WTC11 (cell line): ENCODE data around the gene ALS2. TPM values are rescaled to one million over a fixed set of nuclear protein-coding genes. Genes with fewer than 3 reads are reported as not detected.
A peak's percentile ranks its signal among the peaks of the same experiment; 100 is the strongest.
"Not testable (repeated sequence)": the region's sequence is repeated elsewhere in the genome, so short reads cannot be mapped to it uniquely, and the experiment has no call there.

ENCODE experiments used
- ATAC-seq: fragments of 200-7000 bp; cut with Tn5 transposase; 2 replicates; pipeline ENCODE4 v1.10.0; 2021; ENCODE audit warnings: mild to moderate bottlenecking, moderate library complexity
- CTCF ChIA-PET: fragments of 300-600 bp; sonication (Branson Sonifier 250); formaldehyde crosslinking; loops from one replicate; lab custom pipeline; 2021; ENCODE audit warnings: antibody characterized with exemption; lab: Charles Lee
- POLR2A ChIA-PET: fragments of 350-600 bp; sonication (Branson Sonifier 250); formaldehyde crosslinking; loops from one replicate; lab custom pipeline; 2021; ENCODE audit warnings: antibody characterized with exemption; lab: Charles Lee
- DNase-seq: peaks from one replicate; pipeline ENCODE4 v3.0.0; 2021; ENCODE audit warnings: low spot score
- H3K27ac Mint-ChIP-seq: 2 replicates; pipeline ENCODE4 v1.8.0; 2021; ENCODE audit warnings: mixed read lengths
- H3K27me3 Mint-ChIP-seq: 2 replicates; pipeline ENCODE4 v1.8.0; 2021; ENCODE audit warnings: low read depth, mild to moderate bottlenecking, moderate library complexity, mixed read lengths
- H3K36me3 Mint-ChIP-seq: 2 replicates; pipeline ENCODE4 v1.8.0; 2021; ENCODE audit warnings: mixed read lengths
- H3K4me1 Mint-ChIP-seq: 2 replicates; pipeline ENCODE4 v1.8.0; 2022; ENCODE audit warnings: mixed read lengths
- H3K4me3 Mint-ChIP-seq: 2 replicates; pipeline ENCODE4 v1.8.0; 2021; ENCODE audit warnings: mild to moderate bottlenecking, moderate library complexity, mixed read lengths
- H3K9me3 Mint-ChIP-seq: 2 replicates; pipeline ENCODE4 v1.8.0; 2021; ENCODE audit warnings: mixed read lengths
- CBFB ChIP-seq: sonication (generic); formaldehyde crosslinking; IDR thresholded peaks from 2 replicates; pipeline ENCODE4 v1.8.1; 2022; ENCODE audit warnings: mild to moderate bottlenecking, low read depth, missing genetic modification reagents
- CDX4 ChIP-seq: fragments of 250-450 bp; sonication (Bioruptor Pico); IDR thresholded peaks from 2 replicates; pipeline ENCODE4 v1.9.0; 2021; ENCODE audit warnings: moderate library complexity, mild to moderate bottlenecking, inconsistent platforms, borderline replicate concordance
- CREM ChIP-seq: sonication (generic); formaldehyde crosslinking; IDR thresholded peaks from 2 replicates; pipeline ENCODE4 v1.8.1; 2022; ENCODE audit warnings: mild to moderate bottlenecking, missing genetic modification reagents, moderate library complexity
- CTCF ChIP-seq: fragments of 200-600 bp; IDR thresholded peaks from 2 replicates; pipeline ENCODE4 v1.8.0; 2022; ENCODE audit warnings: antibody characterized with exemption
- E2F1 ChIP-seq: sonication (generic); formaldehyde crosslinking; IDR thresholded peaks from 2 replicates; pipeline ENCODE4 v1.8.0; 2022; ENCODE audit warnings: mild to moderate bottlenecking, missing genetic modification reagents
- FOXJ3 ChIP-seq: sonication (generic); formaldehyde crosslinking; IDR thresholded peaks from 2 replicates; pipeline ENCODE4 v1.9.0; 2021; ENCODE audit warnings: missing genetic modification reagents, mild to moderate bottlenecking, borderline replicate concordance
- FOXP4 ChIP-seq: sonication (generic); formaldehyde crosslinking; IDR thresholded peaks from 2 replicates; pipeline ENCODE4 v1.8.0; 2022; ENCODE audit warnings: mild to moderate bottlenecking, missing genetic modification reagents
- GABPB1 ChIP-seq: sonication (generic); formaldehyde crosslinking; IDR thresholded peaks from 2 replicates; pipeline ENCODE4 v1.8.1; 2023; ENCODE audit warnings: mild to moderate bottlenecking, missing genetic modification reagents
- HMGA2 ChIP-seq: fragments of 250-450 bp; sonication (Bioruptor Pico); IDR thresholded peaks from 2 replicates; pipeline ENCODE4 v1.4.0; 2021; ENCODE audit warnings: mild to moderate bottlenecking, moderate library complexity
- MLX ChIP-seq: sonication (generic); formaldehyde crosslinking; IDR thresholded peaks from 2 replicates; pipeline ENCODE4 v1.8.1; 2023; ENCODE audit warnings: mild to moderate bottlenecking, missing genetic modification reagents, moderate library complexity
- NFYB ChIP-seq: sonication (generic); formaldehyde crosslinking; conservative IDR thresholded peaks from 2 replicates; pipeline ENCODE4 v1.8.0; 2022; ENCODE audit warnings: low read depth, missing genetic modification reagents
- PRDM15 ChIP-seq: sonication (generic); formaldehyde crosslinking; IDR thresholded peaks from 2 replicates; pipeline ENCODE4 v1.8.0; 2022; ENCODE audit warnings: missing genetic modification reagents
- RELA ChIP-seq: sonication (generic); formaldehyde crosslinking; IDR thresholded peaks from 2 replicates; pipeline ENCODE4 v1.8.1; 2022; ENCODE audit warnings: missing genetic modification reagents, mild to moderate bottlenecking, borderline replicate concordance
- SMAD3 ChIP-seq: sonication (generic); formaldehyde crosslinking; IDR thresholded peaks from 2 replicates; pipeline ENCODE4 v1.8.0; 2022; ENCODE audit warnings: missing genetic modification reagents, mild to moderate bottlenecking, borderline replicate concordance
- SP1 ChIP-seq: sonication (generic); formaldehyde crosslinking; conservative IDR thresholded peaks from 2 replicates; pipeline ENCODE4 v1.8.1; 2022; ENCODE audit warnings: missing genetic modification reagents
- ZNF232 ChIP-seq: sonication (generic); formaldehyde crosslinking; IDR thresholded peaks from 2 replicates; pipeline ENCODE4 v1.8.0; 2022; ENCODE audit warnings: mild to moderate bottlenecking, missing genetic modification reagents
- ZNF425 ChIP-seq: fragments of 250-450 bp; sonication (Bioruptor Pico); conservative IDR thresholded peaks from 2 replicates; pipeline ENCODE4 v1.9.0; 2021; ENCODE audit warnings: mild to moderate bottlenecking
- ZNF512 ChIP-seq: sonication (generic); formaldehyde crosslinking; IDR thresholded peaks from 2 replicates; pipeline ENCODE4 v1.8.1; 2022; ENCODE audit warnings: missing genetic modification reagents, borderline replicate concordance
- total RNA-seq: library from RNA; stranded (reverse); gene quantifications from 3 replicates; pipeline ENCODE4 v1.2.3, GENCODE V29; 2021

The ALS2 gene
- total RNA-seq, 1 experiment from 2014 or later, result 30.5 TPM

GRCh38 chr2:201765799-201766198 is 14.9 kb downstream of the ALS2 start:
- Mint-ChIP-seq H3K4me3 (no peak overlapping the region), H3K4me1 (no peaks in the 10 kb centered on the region), H3K9me3 (peaks cover 3% of the 10 kb centered on the region), H3K27ac (no peak overlapping the region), H3K36me3 (peaks cover 20% of the 10 kb centered on the region), H3K27me3 (no peaks in the 10 kb centered on the region)
- ChIA-PET CTCF (no interaction called here), POLR2A (interaction anchor here (1.1 kb wide), 1 partner anchor 15 kb away, joined by 3 read pairs; the partner anchor contains the start of gene ALS2)
- ATAC-seq, result no peak
- TF ChIP-seq CREM (CRISPR knock-in tag), result no peak
- no peak for TF ChIP-seq MLX (CRISPR knock-in tag)
- TF ChIP-seq CDX4 (CRISPR knock-in tag), result no peak
- TF ChIP-seq ZNF425, result no peak
- TF ChIP-seq FOXJ3, result no peak
- no peak for TF ChIP-seq NFYB (CRISPR knock-in tag)
- TF ChIP-seq GABPB1 (CRISPR knock-in tag), result no peak
- no peak for TF ChIP-seq ZNF232
- no peak for TF ChIP-seq CTCF
- no peak for DNase-seq

- POLR2A ChIA-PET, ATAC-seq, H3K9me3 Mint-ChIP-seq, H3K27me3 Mint-ChIP-seq, H3K27ac Mint-ChIP-seq, H3K4me3 Mint-ChIP-seq, DNase-seq, H3K4me1 Mint-ChIP-seq: not testable (repeated sequence)
- CTCF ChIA-PET, result interaction anchor here (0.7 kb wide), 1 partner anchor 16 kb away, joined by 3 read pairs; the partner anchor contains the start of gene ALS2
- H3K36me3 Mint-ChIP-seq, result peaks cover 20% of the 10 kb centered on the region
Observed at GRCh38 chr2:201764469-201764868, 16.3 kb downstream of the ALS2 start.

- H3K27me3 Mint-ChIP-seq, result no peaks in the 10 kb centered on the region
- ATAC-seq, result no peak
- no peak for DNase-seq
- H3K27ac Mint-ChIP-seq, result peak overlapping the region; percentile 66; the same call in 1 of the 2 replicates
- H3K36me3 Mint-ChIP-seq, result peaks cover 14% of the 10 kb centered on the region; the same call in 1 of the 2 replicates
- ChIA-PET POLR2A (no interaction called here), CTCF (interaction anchor here (0.6 kb wide), 1 partner anchor 524 kb away, joined by 4 read pairs; no protein-coding TSS in a partner anchor)
- H3K4me3 Mint-ChIP-seq, result no peak overlapping the region
- H3K9me3 Mint-ChIP-seq, result no peaks in the 10 kb centered on the region
- no peaks in the 10 kb centered on the region for H3K4me1 Mint-ChIP-seq
- TF ChIP-seq HMGA2 (no peak), CBFB (no peak), FOXP4 (CRISPR knock-in tag) (no peak), PRDM15 (CRISPR knock-in tag) (no peak), SP1 (no peak), E2F1 (CRISPR knock-in tag) (no peak), SMAD3 (no peak), ZNF512 (no peak), RELA (CRISPR knock-in tag) (no peak)
Observed at GRCh38 chr2:201761101-201761500, 19.6 kb downstream of the ALS2 start.
